Psoas muscle (tissue), 8 donors: ENCODE measurements around the gene STK39. TPM values are rescaled to one million over a fixed set of nuclear protein-coding genes. Genes with fewer than 3 reads are reported as not detected.

Experiments
- ATAC-seq, 4 donors: fragments of 200-7000 bp; cut with Tn5 transposase; one replicate each; pipeline ENCODE4 v1.9.1; 2020; ENCODE audit warnings: moderate library complexity in 3 of 4, mild to moderate bottlenecking in 2 of 4
- DNase-seq, 2 donors: peaks; one replicate each; pipeline ENCODE4 v3.0.0-alpha.2; 2020
- H3K27ac ChIP-seq: fragments of 200-600 bp; one replicate; pipeline ENCODE4 v1.8.0; 2022
- H3K27me3 ChIP-seq, 3 donors: fragments of 200-600 bp in 1 of 3; one replicate each; pipeline versions ENCODE4 v1.6.1 to v1.8.0; 2013 to 2022; ENCODE audit warnings: low read length in 2 of 3, mild to moderate bottlenecking in 2 of 3, moderate library complexity in 1 of 3; ENCODE audit not compliant: insufficient read depth in 3 of 3
- H3K36me3 ChIP-seq, 2 donors: fragments of 200-600 bp in 1 of 2; one replicate each; pipeline versions ENCODE4 v1.6.1 to v1.8.0; 2013 to 2022; ENCODE audit warnings: low read depth in 1 of 2, mild to moderate bottlenecking in 1 of 2, moderate library complexity in 1 of 2; ENCODE audit not compliant: insufficient read depth in 1 of 2
- H3K4me1 ChIP-seq: fragments of 200-600 bp; one replicate; pipeline ENCODE4 v1.8.0; 2022
- H3K4me3 ChIP-seq: fragments of 200-600 bp; one replicate; pipeline ENCODE4 v1.8.0; 2022; ENCODE audit warnings: mild to moderate bottlenecking
- H3K9me3 ChIP-seq: fragments of 200-600 bp; one replicate; pipeline ENCODE4 v1.8.0; 2022
- CTCF ChIP-seq: fragments of 200-600 bp; IDR thresholded peaks from one replicate; pipeline ENCODE4 v1.8.0; 2022; ENCODE audit warnings: antibody characterized with exemption
- WGBS, 3 donors: extraction: QIAGEN DNeasy Blood & Tissue Kit; methylation state at CpG; one replicate each; pipeline versions ENCODE4 v1.1.6 to v1.1.7; 2013; 5-methylcytosine and 5-hydroxymethylcytosine counted together
- intact Hi-C, 2 donors: fragments of 100-400 bp; cut with DNase I; formaldehyde crosslinking; loops; one replicate each; pipeline versions ENCODE4 v1.11.0 to v1.14.2; 2022
- polyA plus RNA-seq, 3 donors: library from polyadenylated mRNA; stranded (reverse); fragments of 200-250 nt; gene quantifications; one replicate each; pipeline ENCODE4 v1.2.3, GENCODE V29; 2013
- total RNA-seq, 4 donors: library from RNA; stranded (reverse); fragmentation: NEBNext Ultra II Directional in 2 of 4; extraction: Animal tissue kit (Norgen Biotek cat#: 25700) in 2 of 4; gene quantifications; one replicate each; pipeline versions ENCODE4 v1.2.1 to v1.2.4, GENCODE V29; 2021 to 2023
- donor health status: healthy with polysubstance abuse.
- donor health status: DM: no; HTN: no; CAD: no; lungs with moderate emphysema.
- donor health status: Bipolar disorder and iron deficiency.
- donor health status: healthy.
- donor health status: DM: yes; HTN: yes; CAD: no.
- donor health status: DM: no; HTN: no; CAD: no.
- donor health status: DM: no; HTN: no; CAD: no.
- donor health status: DM: yes; HTN: yes; CAD: no.

STK39 gene
- total and polyA plus RNA-seq, 7 donors: 2.3 to 10.0 (median 4.9) TPM

GRCh38 chr2:167943368-167943767 is 304.0 kb downstream of the STK39 start:
- no peak overlapping the region for H3K27ac ChIP-seq
- no peak overlapping the region for H3K4me3 ChIP-seq
- DNase-seq (no peak), ATAC-seq (no peak)
- intact Hi-C loops: no loop called here
- no peaks in the 10 kb centered on the region for H3K27me3 ChIP-seq
- H3K36me3 ChIP-seq: no peaks in the 10 kb centered on the region
- TF ChIP-seq CTCF: no peak
- WGBS, 3 donors: 96 to 100% (median 100%) methylated on average over 1 of the region's 1 CpG
- peaks cover 17% of the 10 kb centered on the region for H3K4me1 ChIP-seq
- H3K9me3 ChIP-seq: no peaks in the 10 kb centered on the region

GRCh38 chr2:167942366-167943081 is 304.9 kb downstream of the STK39 start:
- Histone ChIP-seq H3K27ac (no peak overlapping the region), H3K4me3 (no peak overlapping the region), H3K9me3 (no peaks in the 10 kb centered on the region), H3K27me3 (no peaks in the 10 kb centered on the region), H3K4me1 (peaks cover 17% of the 10 kb centered on the region), H3K36me3 (no peaks in the 10 kb centered on the region)
- DNase-seq: no peak
- no peak for ATAC-seq
- TF ChIP-seq CTCF: no peak
- WGBS, 3 donors: 51 to 68% (median 59%) methylated on average over 3 of the region's 3 CpGs
- intact Hi-C loops: no loop called here

- H3K27me3 ChIP-seq: no peaks in the 10 kb centered on the region
- WGBS, 3 donors: 80 to 89% (median 84%) methylated on average over 9 of the region's 9 CpGs
- no peaks in the 10 kb centered on the region for H3K9me3 ChIP-seq
- TF ChIP-seq CTCF: no peak
- ATAC-seq (no peak), DNase-seq (no peak)
- H3K4me1 ChIP-seq: peaks cover 17% of the 10 kb centered on the region
- intact Hi-C loops: no loop called here
- no peaks in the 10 kb centered on the region for H3K36me3 ChIP-seq
- H3K4me3 ChIP-seq: no peak overlapping the region
- H3K27ac ChIP-seq: no peak overlapping the region
Measured at GRCh38 chr2:167941604-167942003, 305.8 kb downstream of the STK39 start.

GRCh38 chr2:167940734-167941507 is 306.5 kb downstream of the STK39 start:
- DNase-seq (no peak), ATAC-seq (no peak)
- 91 to 93% (median 91%) methylated on average over 11 of the region's 11 CpGs for WGBS, 3 donors
- Histone ChIP-seq H3K27ac (no peak overlapping the region), H3K4me1 (peaks cover 17% of the 10 kb centered on the region), H3K9me3 (no peaks in the 10 kb centered on the region), H3K36me3 (no peaks in the 10 kb centered on the region), H3K27me3 (no peaks in the 10 kb centered on the region), H3K4me3 (no peak overlapping the region)
- intact Hi-C loops: no loop called here
- TF ChIP-seq CTCF: no peak
